ENCODE data around the gene FBXO47.

FBXO47 gene

GRCh38 chr17:38892620-38893019, 74.6 kb downstream of the FBXO47 start:
- TF ChIP-seq GATA3 (IDR thresholded peaks at IDR 0.05; ENCODE audit: low read depth, low read length) = no peak
- TF ChIP-seq GATA2 (IDR thresholded peaks at IDR 0.05; ENCODE audit: low read depth, low read length) = no peak

GRCh38 chr17:38892083-38892482, 75.1 kb downstream of the FBXO47 start:
- TF ChIP-seq GATA3 (IDR thresholded peaks at IDR 0.05; ENCODE audit: low read depth, low read length) (no peak), GATA2 (IDR thresholded peaks at IDR 0.05; ENCODE audit: low read depth, low read length) (no peak)

- TF ChIP-seq GATA2 (IDR thresholded peaks at IDR 0.05; ENCODE audit: low read depth, low read length) (no peak), GATA3 (IDR thresholded peaks at IDR 0.05; ENCODE audit: low read depth, low read length) (no peak)
Observed at GRCh38 chr17:38891441-38891840, 75.8 kb downstream of the FBXO47 start.

GRCh38 chr17:38890410-38890746, 76.8 kb downstream of the FBXO47 start:
- no peak for TF ChIP-seq GATA3 (IDR thresholded peaks at IDR 0.05; ENCODE audit: low read depth, low read length)
- TF ChIP-seq GATA2 (IDR thresholded peaks at IDR 0.05; ENCODE audit: low read depth, low read length) = no peak

- TF ChIP-seq GATA2 (IDR thresholded peaks at IDR 0.05; ENCODE audit: low read depth, low read length) = no peak
- TF ChIP-seq GATA3 (IDR thresholded peaks at IDR 0.05; ENCODE audit: low read depth, low read length) = no peak
Observed at GRCh38 chr17:38889745-38890409, 77.3 kb downstream of the FBXO47 start.

- TF ChIP-seq GATA3 (IDR thresholded peaks at IDR 0.05; ENCODE audit: low read depth, low read length) = no peak
- no peak for TF ChIP-seq GATA2 (IDR thresholded peaks at IDR 0.05; ENCODE audit: low read depth, low read length)
Observed at GRCh38 chr17:38888842-38889241, 78.4 kb downstream of the FBXO47 start.

GRCh38 chr17:38886643-38887010, 80.6 kb downstream of the FBXO47 start:
- TF ChIP-seq GATA3 (IDR thresholded peaks at IDR 0.05; ENCODE audit: low read depth, low read length) (no peak), GATA2 (IDR thresholded peaks at IDR 0.05; ENCODE audit: low read depth, low read length) (no peak)
